GM19099 (cell line): ENCODE results near the gene GALNT12.

Source experiments
- POLR2A ChIP-seq: IDR thresholded peaks from 3 replicates; pipeline ENCODE4 v1.6.1; 2011; ENCODE audit warnings: low read depth; ENCODE audit not compliant: insufficient read length; ENCODE audit errors: extremely low read depth

The GALNT12 gene

GRCh38 chr9:98896632-98897031 lies 89.2 kb downstream of the GALNT12 start:
- no peak for TF ChIP-seq POLR2A

GRCh38 chr9:98897745-98898144 lies 90.3 kb downstream of the GALNT12 start:
- no peak for TF ChIP-seq POLR2A

- no peak for TF ChIP-seq POLR2A
Measured at GRCh38 chr9:98899408-98900056, 92.1 kb downstream of the GALNT12 start.
